ENCODE results near the gene TRPM3.

- TF ChIP-seq, protein P1, sequence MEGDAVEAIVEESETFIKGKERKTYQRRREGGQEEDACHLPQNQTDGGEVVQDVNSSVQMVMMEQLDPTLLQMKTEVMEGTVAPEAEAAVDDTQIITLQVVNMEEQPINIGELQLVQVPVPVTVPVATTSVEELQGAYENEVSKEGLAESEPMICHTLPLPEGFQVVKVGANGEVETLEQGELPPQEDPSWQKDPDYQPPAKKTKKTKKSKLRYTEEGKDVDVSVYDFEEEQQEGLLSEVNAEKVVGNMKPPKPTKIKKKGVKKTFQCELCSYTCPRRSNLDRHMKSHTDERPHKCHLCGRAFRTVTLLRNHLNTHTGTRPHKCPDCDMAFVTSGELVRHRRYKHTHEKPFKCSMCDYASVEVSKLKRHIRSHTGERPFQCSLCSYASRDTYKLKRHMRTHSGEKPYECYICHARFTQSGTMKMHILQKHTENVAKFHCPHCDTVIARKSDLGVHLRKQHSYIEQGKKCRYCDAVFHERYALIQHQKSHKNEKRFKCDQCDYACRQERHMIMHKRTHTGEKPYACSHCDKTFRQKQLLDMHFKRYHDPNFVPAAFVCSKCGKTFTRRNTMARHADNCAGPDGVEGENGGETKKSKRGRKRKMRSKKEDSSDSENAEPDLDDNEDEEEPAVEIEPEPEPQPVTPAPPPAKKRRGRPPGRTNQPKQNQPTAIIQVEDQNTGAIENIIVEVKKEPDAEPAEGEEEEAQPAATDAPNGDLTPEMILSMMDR (IDR thresholded peaks at IDR 0.05; ENCODE audit: insufficient read depth, low read length): no peak
- TF ChIP-seq, protein P2, sequence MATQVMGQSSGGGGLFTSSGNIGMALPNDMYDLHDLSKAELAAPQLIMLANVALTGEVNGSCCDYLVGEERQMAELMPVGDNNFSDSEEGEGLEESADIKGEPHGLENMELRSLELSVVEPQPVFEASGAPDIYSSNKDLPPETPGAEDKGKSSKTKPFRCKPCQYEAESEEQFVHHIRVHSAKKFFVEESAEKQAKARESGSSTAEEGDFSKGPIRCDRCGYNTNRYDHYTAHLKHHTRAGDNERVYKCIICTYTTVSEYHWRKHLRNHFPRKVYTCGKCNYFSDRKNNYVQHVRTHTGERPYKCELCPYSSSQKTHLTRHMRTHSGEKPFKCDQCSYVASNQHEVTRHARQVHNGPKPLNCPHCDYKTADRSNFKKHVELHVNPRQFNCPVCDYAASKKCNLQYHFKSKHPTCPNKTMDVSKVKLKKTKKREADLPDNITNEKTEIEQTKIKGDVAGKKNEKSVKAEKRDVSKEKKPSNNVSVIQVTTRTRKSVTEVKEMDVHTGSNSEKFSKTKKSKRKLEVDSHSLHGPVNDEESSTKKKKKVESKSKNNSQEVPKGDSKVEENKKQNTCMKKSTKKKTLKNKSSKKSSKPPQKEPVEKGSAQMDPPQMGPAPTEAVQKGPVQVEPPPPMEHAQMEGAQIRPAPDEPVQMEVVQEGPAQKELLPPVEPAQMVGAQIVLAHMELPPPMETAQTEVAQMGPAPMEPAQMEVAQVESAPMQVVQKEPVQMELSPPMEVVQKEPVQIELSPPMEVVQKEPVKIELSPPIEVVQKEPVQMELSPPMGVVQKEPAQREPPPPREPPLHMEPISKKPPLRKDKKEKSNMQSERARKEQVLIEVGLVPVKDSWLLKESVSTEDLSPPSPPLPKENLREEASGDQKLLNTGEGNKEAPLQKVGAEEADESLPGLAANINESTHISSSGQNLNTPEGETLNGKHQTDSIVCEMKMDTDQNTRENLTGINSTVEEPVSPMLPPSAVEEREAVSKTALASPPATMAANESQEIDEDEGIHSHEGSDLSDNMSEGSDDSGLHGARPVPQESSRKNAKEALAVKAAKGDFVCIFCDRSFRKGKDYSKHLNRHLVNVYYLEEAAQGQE (IDR thresholded peaks at IDR 0.05; ENCODE audit: insufficient replicate concordance, low read depth): no peak
Observed at GRCh38 chr9:70673844-70674243, 447.6 kb downstream of the TRPM3 start.
